Superior temporal gyrus (tissue), 1 donor: ENCODE results near the gene TTC28.
"Not testable (repeated sequence)": the region's sequence is repeated elsewhere in the genome, so short reads cannot be mapped to it uniquely, and the experiment has no call there.

Experiments used
- DNase-seq: peaks from one replicate; pipeline ENCODE4 v3.0.0-alpha.2; 2016; ENCODE audit errors: extremely low spot score

The TTC28 gene

GRCh38 chr22:28408709-28409108 lies 270.9 kb downstream of the TTC28 start:
- DNase-seq, result no peak

GRCh38 chr22:28407645-28408044 lies 272.0 kb downstream of the TTC28 start:
- DNase-seq, result no peak

- no peak for DNase-seq
Observed at GRCh38 chr22:28406246-28406645, 273.4 kb downstream of the TTC28 start.

GRCh38 chr22:28405588-28405987 lies 274.1 kb downstream of the TTC28 start:
- no peak for DNase-seq

- DNase-seq, result no peak
Observed at GRCh38 chr22:28402539-28402938, 277.1 kb downstream of the TTC28 start.

GRCh38 chr22:28402060-28402459 lies 277.6 kb downstream of the TTC28 start:
- no peak for DNase-seq

GRCh38 chr22:28398981-28399380 lies 280.7 kb downstream of the TTC28 start:
- DNase-seq, result no peak

- DNase-seq, result no peak
Observed at GRCh38 chr22:28398355-28398754, 281.3 kb downstream of the TTC28 start.

- no peak for DNase-seq
Observed at GRCh38 chr22:28397306-28397705, 282.3 kb downstream of the TTC28 start.

- DNase-seq, result no peak
Observed at GRCh38 chr22:28395920-28396753, 283.5 kb downstream of the TTC28 start.

- DNase-seq, result no peak
Observed at GRCh38 chr22:28395520-28395919, 284.1 kb downstream of the TTC28 start.

GRCh38 chr22:28394513-28395110 lies 285.0 kb downstream of the TTC28 start:
- peak; percentile 56 for DNase-seq

GRCh38 chr22:28381429-28382167 lies 298.0 kb downstream of the TTC28 start:
- peak; percentile 30 for DNase-seq

- no peak for DNase-seq
Observed at GRCh38 chr22:28379951-28380350, 299.7 kb downstream of the TTC28 start.

GRCh38 chr22:28379075-28379779 lies 300.4 kb downstream of the TTC28 start:
- DNase-seq, result no peak

GRCh38 chr22:28375761-28376534 lies 303.7 kb downstream of the TTC28 start:
- no peak for DNase-seq

GRCh38 chr22:28373831-28374230 lies 305.8 kb downstream of the TTC28 start:
- DNase-seq, result no peak

GRCh38 chr22:28369854-28370253 lies 309.8 kb downstream of the TTC28 start:
- DNase-seq, result no peak

GRCh38 chr22:28366856-28367255 lies 312.8 kb downstream of the TTC28 start:
- no peak for DNase-seq

GRCh38 chr22:28365371-28365770 lies 314.3 kb downstream of the TTC28 start:
- no peak for DNase-seq

GRCh38 chr22:28364105-28364504 lies 315.5 kb downstream of the TTC28 start:
- DNase-seq, result not testable (repeated sequence)
